ENCODE results near the gene CALHM1.
"Not testable (repeated sequence)": the region's sequence is repeated elsewhere in the genome, so short reads cannot be mapped to it uniquely, and the experiment has no call there.

CALHM1 gene

GRCh38 chr10:103486635-103487409 lies 28.1 kb upstream of the CALHM1 start:
- not testable (repeated sequence) for DNase-seq

GRCh38 chr10:103481974-103482531 lies 23.4 kb upstream of the CALHM1 start:
- DNase-seq = peak; percentile 55

GRCh38 chr10:103480521-103480920 lies 21.8 kb upstream of the CALHM1 start:
- DNase-seq = no peak

DNA sequence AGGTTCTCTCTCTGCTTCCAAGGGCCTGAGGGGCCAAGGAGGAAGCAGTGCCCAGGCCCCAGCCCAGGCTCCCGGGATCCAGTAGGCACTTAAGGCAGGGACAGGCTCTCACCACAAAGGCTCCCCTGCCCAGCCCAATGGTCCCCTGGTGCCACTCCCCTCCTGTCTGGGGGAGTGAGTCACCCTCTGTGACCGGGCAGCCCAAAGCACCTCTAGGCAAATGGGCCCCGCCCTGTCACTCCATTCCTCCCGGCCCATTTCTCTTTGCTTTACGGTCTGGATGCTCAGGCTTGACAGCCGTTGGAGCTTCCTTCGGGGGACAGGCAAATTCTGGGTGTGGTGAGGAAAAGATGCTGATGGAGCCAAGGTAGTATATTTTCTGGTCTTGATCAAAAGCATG lies 20.4 kb upstream of the CALHM1 start, which contains the start of gene CALHM3:
Gene CALHM3, minus strand, starts transcription at position 106 of the 400 bp plus-strand sequence. CDS start 208 bp downstream, outside the sequence.
- no peak for DNase-seq

- DNase-seq = no peak
Observed at GRCh38 chr10:103478671-103479070, 20.0 kb upstream of the CALHM1 start.

- DNase-seq = no peak
Observed at GRCh38 chr10:103476046-103476768, 17.5 kb upstream of the CALHM1 start.

DNA sequence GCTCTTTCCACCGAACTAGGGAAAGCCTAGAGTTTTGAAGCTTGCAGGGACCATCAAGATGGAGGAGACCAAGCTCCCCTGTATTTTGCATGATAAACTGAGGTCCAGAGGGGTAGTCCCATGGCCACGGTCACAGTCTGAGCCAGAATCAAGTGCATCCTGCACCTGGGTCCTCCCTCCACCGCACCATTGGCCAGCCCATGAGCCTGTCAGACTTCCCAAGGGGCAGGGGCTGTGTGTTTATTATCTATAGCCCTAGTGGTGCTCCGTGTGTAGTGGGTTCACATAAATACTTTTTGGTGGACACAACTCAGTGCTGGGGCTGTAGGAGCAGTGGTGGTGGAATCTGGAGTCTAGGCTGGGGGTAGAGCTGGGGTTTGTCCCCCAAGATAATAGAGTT lies 16.7 kb upstream of the CALHM1 start:
- no peak for DNase-seq

- DNase-seq = no peak
Observed at GRCh38 chr10:103474077-103474476, 15.4 kb upstream of the CALHM1 start.

- DNase-seq = no peak
Observed at GRCh38 chr10:103473261-103473671, 14.6 kb upstream of the CALHM1 start.

DNA sequence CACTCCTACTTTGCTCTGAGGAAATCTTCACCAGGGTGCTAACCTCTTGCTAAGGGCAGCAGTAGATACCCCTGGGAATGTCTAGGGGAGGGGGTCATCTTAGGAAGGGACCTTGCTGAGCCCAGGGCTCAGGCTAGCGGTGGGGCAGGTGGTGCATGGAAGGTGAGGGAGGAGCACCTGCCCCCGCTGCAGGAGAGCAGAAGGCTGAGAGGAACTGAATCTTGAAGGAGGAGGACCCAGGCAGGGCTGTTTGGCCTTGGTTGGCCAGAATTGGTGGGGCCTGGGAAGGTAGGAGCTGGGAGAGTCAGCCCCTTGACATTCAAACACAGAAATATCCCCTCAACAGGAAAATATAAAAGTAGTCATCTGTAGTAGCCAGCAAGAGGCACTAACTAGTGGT lies 13.3 kb upstream of the CALHM1 start:
- no peak for DNase-seq

DNA sequence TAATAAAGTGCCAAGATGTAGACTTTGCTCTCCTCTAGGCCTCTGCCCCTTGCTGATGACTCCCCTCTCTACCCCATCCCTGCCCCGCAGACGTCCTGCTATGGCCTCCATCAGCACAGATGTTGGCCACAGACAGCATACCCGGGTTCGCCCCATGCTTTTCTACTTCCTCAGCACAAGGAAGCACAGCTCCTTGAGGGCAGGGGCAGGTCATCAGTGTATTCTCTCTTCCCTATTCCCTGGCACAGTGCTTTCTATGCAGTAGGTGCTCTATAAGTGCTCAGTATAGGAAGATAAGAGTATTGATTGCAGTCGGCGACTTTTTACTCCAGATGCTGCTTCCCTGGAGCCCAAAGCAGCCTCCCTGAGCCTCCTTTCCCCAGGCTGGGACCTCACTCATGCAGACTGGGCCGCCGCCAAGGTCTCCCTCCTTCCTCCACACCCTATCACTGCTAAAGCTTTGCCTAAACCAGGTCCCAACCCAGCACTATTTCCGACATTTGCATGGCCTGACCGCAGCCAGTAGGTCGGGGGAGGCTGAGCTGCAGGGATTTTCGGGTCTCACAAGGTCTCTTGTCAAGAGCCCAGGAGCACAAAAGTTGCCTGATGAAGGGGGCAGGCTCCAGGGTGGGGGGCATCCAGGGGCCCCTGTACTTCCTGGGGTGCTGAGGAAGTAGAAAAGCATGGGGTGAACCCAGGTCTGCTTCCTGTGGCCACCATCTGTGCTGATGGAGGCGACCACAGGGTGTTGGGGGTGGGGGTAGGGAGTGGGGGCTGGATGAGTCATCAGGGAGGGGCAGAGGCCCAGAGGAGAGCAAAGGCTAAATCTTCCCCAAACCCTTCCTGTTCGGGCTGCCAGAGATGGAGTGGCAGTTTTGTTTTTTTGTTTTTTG lies 12.3 kb upstream of the CALHM1 start:
- peak; percentile 49 for DNase-seq

DNA sequence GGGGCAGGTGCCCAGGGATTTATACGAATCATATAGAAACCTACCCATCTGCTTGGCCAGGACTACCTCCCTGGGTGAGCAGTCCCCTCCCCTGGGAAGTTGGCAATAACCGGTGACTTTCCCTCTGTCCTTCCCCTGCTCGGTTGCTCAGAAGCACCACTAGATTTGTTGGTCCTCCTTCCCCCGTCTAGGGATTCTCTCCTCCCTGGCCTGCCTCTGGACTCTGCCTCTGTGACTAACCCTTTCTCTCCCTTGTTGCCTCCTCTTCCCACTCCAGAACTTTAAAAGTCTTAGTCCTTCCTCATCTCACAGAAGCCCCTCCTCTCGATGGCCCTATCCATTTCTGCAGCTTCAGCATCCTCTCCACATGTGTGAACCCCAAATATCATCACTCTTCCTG lies 10.5 kb upstream of the CALHM1 start:
- DNase-seq = no peak

- DNase-seq = no peak
Observed at GRCh38 chr10:103467406-103467805, 8.7 kb upstream of the CALHM1 start.

DNA sequence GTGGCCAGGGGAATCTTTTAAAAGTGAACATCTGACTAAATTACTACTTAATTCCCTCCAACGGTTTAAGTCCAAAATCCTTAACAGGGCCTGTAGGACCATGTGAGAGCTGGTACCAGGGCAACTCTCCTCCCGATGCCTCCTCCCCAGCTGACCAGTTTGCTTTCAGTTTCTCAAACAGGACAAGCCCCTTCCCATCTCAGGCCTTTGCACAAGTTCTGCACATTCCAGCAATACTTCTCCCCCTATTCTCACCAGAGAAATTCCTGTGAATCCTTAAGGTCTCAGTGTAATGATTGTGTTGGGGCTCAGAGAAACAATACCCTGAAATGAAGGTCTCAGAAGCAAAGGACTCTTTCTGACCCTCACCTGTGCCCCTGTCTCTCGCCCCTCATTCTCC lies 8.0 kb upstream of the CALHM1 start:
- DNase-seq = no peak

GRCh38 chr10:103465411-103466179 lies 6.9 kb upstream of the CALHM1 start:
- DNase-seq = no peak

- no peak for DNase-seq
Observed at GRCh38 chr10:103463499-103463898, 4.8 kb upstream of the CALHM1 start.

DNA sequence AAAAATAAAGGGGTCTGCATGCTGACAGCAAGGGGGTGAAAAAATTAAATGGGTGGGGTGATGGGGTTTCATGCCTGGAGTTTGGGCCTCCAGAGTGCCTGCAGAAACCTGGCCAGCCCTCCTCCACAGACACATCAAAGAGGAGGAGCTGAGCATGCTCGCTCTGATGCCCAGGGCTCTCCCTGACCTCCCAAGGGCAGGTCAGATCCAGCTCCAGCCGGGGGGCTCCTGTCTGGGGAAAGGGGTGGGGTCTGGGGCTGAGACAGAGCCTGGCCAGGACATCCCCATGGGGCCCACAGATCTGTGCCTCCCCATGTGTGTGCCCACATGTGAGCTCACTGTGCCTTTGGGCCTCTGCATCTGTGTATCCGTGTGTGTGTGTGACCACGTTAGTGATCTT lies 915 bp upstream of the CALHM1 start:
- no peak for DNase-seq

- DNase-seq = no peak
Observed at GRCh38 chr10:103457896-103458583, 660 bp downstream of the CALHM1 start.

GRCh38 chr10:103457176-103457712 lies 1.5 kb downstream of the CALHM1 start:
- DNase-seq = no peak

GRCh38 chr10:103456074-103456660 lies 2.5 kb downstream of the CALHM1 start:
- DNase-seq = no peak

DNA sequence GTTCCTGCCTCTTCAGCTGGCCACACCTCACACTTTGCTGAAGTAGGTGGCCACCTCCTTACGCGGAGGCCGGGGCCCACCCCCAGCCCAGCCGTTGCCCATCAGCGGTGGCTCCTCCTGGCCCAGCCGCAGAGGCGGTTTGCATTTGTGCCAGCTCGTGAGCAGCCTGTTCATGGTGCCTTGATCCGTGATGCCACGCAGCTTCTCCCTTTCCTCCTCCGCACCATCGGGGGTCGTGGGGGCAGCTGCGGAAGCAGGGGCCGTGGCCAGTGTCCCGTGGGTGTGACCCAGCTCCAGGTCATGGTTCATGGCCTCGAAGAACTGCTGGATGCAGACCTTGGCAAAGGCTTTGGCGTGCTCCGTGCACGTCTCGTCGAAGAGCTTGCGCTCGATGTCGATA lies 3.5 kb downstream of the CALHM1 start:
- no peak for DNase-seq
